Fibroblast of lung (primary cell): ENCODE results near the gene TTC21B. TPM values are rescaled to one million over a fixed set of nuclear protein-coding genes. Genes with fewer than 3 reads are reported as not detected.

Source experiments
- DNase-seq, 2 donors: peaks; one replicate each; pipeline versions ENCODE4 v3.0.0 to v3.0.0-alpha.2; 2010; ENCODE audit warnings: low read depth in 2 of 2
- H2AFZ ChIP-seq: 2 replicates; pipeline ENCODE4 v1.5.1; 2012; ENCODE audit warnings: low read length, control low read depth, inconsistent platforms
- H3K27ac ChIP-seq: 2 replicates; pipeline ENCODE4 v1.5.1; 2011; ENCODE audit warnings: low read length, control low read depth; ENCODE audit not compliant: insufficient read depth
- H3K27me3 ChIP-seq: 2 replicates; pipeline ENCODE4 v1.5.1; 2011; ENCODE audit warnings: mild to moderate bottlenecking, low read length; ENCODE audit not compliant: control insufficient read depth, insufficient read depth
- H3K36me3 ChIP-seq: 2 replicates; pipeline ENCODE4 v1.5.1; 2011; ENCODE audit warnings: low read length; ENCODE audit not compliant: control insufficient read depth, insufficient read depth
- H3K4me1 ChIP-seq: 2 replicates; pipeline ENCODE4 v1.5.1; 2011; ENCODE audit warnings: low read length; ENCODE audit not compliant: control insufficient read depth, insufficient read depth; ENCODE audit errors: extremely low read depth
- H3K4me2 ChIP-seq: 2 replicates; pipeline ENCODE4 v1.5.1; 2011; ENCODE audit warnings: low read length, control low read depth; ENCODE audit not compliant: insufficient read depth; ENCODE audit errors: extremely low read depth
- H3K4me3 ChIP-seq, 4 experiments: fragments of 200-600 bp in 1 of 4; sonication (generic) in 1 of 4; replicated peaks in 1 of 4; 2 replicates each; pipeline ENCODE4 v1.5.1; 2011 to 2016; ENCODE audit warnings: low read length in 4 of 4, low read depth in 3 of 4, mild to moderate bottlenecking in 3 of 4, control low read depth in 2 of 4, inconsistent platforms in 1 of 4, mixed read lengths in 1 of 4; ENCODE audit not compliant: insufficient read depth in 1 of 4; ENCODE audit errors: control extremely low read depth in 1 of 4
- H3K79me2 ChIP-seq: 2 replicates; pipeline ENCODE4 v1.5.1; 2012; ENCODE audit warnings: mild to moderate bottlenecking, low read length, inconsistent platforms; ENCODE audit not compliant: control insufficient read depth, insufficient read depth
- H3K9ac ChIP-seq: 2 replicates; pipeline ENCODE4 v1.5.1; 2011; ENCODE audit warnings: mild to moderate bottlenecking, low read length, control low read depth; ENCODE audit not compliant: insufficient read depth
- H3K9me3 ChIP-seq: 2 replicates; pipeline ENCODE4 v1.5.1; 2012; ENCODE audit warnings: low read depth, low read length; ENCODE audit not compliant: control insufficient read depth, insufficient read depth
- H4K20me1 ChIP-seq: 2 replicates; pipeline ENCODE4 v1.5.1; 2011; ENCODE audit warnings: low read length; ENCODE audit not compliant: control insufficient read depth, insufficient read depth; ENCODE audit errors: extremely low read depth
- EZH2 ChIP-seq: IDR thresholded peaks from 2 replicates; pipeline ENCODE4 v1.5.1; 2012; ENCODE audit warnings: low read length, control low read depth, mild to moderate bottlenecking; ENCODE audit errors: missing control alignments
- polyA plus RNA-seq, 2 donors: library from polyadenylated mRNA; depleted of rRNA in 1 of 2; stranded (reverse) in 1 of 2; unstranded in 1 of 2; fragments of >200 nt; gene quantifications; 2 replicates each; pipeline ENCODE4 v1.2.1, GENCODE V29; 2011 to 2012; ENCODE audit warnings: missing spikeins in 1 of 2
- total RNA-seq: library from RNA; depleted of rRNA; stranded (reverse); fragments of >200 nt; gene quantifications from 2 replicates; pipeline ENCODE4 v1.2.1, GENCODE V29; 2014
- TF ChIP-seq, protein P1 (sequence below), 2 donors: IDR thresholded peaks in 1 of 2; conservative IDR thresholded peaks in 1 of 2; 1 replicate in 1 of 2; 2 replicates in 1 of 2; pipeline ENCODE4 v1.5.1; 2011 to 2012; ENCODE audit warnings: low read length in 2 of 2, control low read depth in 1 of 2, inconsistent platforms in 1 of 2, low read depth in 1 of 2, mild to moderate bottlenecking in 1 of 2

Gene TTC21B
- total and polyA plus RNA-seq, 2 donors (not counting 1 experiment from before 2014, with no cell fraction given) = 6.3 to 28.6 TPM

DNA sequence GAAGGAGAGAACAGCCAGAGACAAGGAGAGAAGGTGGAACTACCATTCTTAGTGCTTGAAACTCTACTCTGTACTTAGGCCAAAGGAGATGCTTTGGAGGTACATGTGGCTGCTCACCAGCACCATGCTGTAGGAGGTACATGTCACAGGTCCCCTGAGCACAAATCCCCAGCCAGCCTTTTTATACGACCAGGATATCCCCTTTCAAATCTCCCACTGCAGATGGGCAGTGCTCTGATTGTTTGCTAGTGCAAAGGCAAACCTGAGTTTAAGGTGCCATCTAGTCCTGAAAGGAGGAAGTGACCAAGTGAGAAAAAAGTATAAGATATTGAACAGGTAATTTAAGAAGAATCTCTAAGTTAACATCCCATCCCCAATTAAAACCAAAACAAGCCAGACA, 17.1 kb upstream of the TTC21B start:
- H3K9me3 ChIP-seq = no peaks in the 10 kb centered on the region
- no peak overlapping the region for H3K4me2 ChIP-seq
- no peak overlapping the region for H2AFZ ChIP-seq
- no peaks in the 10 kb centered on the region for H3K27me3 ChIP-seq
- H3K36me3 ChIP-seq = no peaks in the 10 kb centered on the region
- no peak for TF ChIP-seq EZH2
- TF ChIP-seq, protein P1, sequence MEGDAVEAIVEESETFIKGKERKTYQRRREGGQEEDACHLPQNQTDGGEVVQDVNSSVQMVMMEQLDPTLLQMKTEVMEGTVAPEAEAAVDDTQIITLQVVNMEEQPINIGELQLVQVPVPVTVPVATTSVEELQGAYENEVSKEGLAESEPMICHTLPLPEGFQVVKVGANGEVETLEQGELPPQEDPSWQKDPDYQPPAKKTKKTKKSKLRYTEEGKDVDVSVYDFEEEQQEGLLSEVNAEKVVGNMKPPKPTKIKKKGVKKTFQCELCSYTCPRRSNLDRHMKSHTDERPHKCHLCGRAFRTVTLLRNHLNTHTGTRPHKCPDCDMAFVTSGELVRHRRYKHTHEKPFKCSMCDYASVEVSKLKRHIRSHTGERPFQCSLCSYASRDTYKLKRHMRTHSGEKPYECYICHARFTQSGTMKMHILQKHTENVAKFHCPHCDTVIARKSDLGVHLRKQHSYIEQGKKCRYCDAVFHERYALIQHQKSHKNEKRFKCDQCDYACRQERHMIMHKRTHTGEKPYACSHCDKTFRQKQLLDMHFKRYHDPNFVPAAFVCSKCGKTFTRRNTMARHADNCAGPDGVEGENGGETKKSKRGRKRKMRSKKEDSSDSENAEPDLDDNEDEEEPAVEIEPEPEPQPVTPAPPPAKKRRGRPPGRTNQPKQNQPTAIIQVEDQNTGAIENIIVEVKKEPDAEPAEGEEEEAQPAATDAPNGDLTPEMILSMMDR (conservative IDR thresholded peaks at IDR 0.05 in 1 of 2, IDR thresholded peaks at IDR 0.05 in 1 of 2; ENCODE audit: low read depth in 1 of 2, low read length in 2 of 2) = no peak
- no peak overlapping the region for H3K4me3 ChIP-seq
- no peak overlapping the region for H3K9ac ChIP-seq
- DNase-seq = no peak
- no peaks in the 10 kb centered on the region for H3K79me2 ChIP-seq
- no peak overlapping the region for H3K27ac ChIP-seq
- no peaks in the 10 kb centered on the region for H3K4me1 ChIP-seq
- no peaks in the 10 kb centered on the region for H4K20me1 ChIP-seq

DNA sequence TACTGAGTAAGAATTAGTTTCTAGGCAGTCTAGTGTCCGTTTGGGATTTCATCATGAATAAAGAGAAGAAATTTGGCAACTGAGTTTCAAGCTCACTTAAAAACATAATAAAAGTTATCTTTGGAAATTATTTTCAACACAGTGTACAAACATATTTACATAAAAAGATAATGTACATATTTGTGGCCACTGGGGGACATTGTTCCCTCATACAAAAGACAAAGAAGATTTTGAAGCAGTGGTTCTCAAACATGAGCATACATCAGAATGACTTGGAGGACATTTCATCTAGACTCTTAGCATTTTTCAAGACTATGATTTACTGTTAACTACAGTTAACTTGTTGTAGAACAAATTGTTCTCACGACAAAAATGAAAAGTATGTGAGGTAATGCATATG, 15.7 kb upstream of the TTC21B start:
- DNase-seq = peak in 1 of 2 donors; percentile 4
- no peaks in the 10 kb centered on the region for H3K9me3 ChIP-seq
- H3K9ac ChIP-seq = no peak overlapping the region
- H4K20me1 ChIP-seq = no peaks in the 10 kb centered on the region
- no peaks in the 10 kb centered on the region for H3K27me3 ChIP-seq
- no peaks in the 10 kb centered on the region for H3K36me3 ChIP-seq
- H3K4me2 ChIP-seq = no peak overlapping the region
- no peak overlapping the region for H2AFZ ChIP-seq
- no peak overlapping the region for H3K4me3 ChIP-seq
- no peak for TF ChIP-seq EZH2
- TF ChIP-seq, protein P1 (conservative IDR thresholded peaks at IDR 0.05 in 1 of 2, IDR thresholded peaks at IDR 0.05 in 1 of 2; ENCODE audit: low read depth in 1 of 2, low read length in 2 of 2) = no peak
- no peaks in the 10 kb centered on the region for H3K79me2 ChIP-seq
- no peaks in the 10 kb centered on the region for H3K4me1 ChIP-seq
- H3K27ac ChIP-seq = no peak overlapping the region

DNA sequence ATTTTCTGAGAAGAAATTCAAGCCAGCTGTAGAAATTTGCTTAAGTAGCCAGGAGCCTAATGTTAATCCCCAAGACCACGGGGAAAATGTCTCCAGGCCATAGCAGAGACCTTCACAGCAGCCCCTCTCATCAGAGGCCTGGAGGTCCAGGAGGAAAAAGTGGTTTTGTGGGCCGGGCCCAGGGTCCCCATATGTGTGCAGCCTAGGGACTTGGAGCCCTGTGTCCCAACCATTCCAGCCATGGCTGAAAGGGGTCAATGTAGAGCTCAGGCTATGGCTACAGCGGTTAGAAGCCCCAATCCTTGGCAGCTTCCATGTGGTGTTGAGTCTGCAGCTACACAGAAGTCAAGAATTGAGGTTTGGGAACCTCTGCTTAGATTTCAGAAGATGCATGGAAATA, 14.2 kb upstream of the TTC21B start:
- H3K4me3 ChIP-seq = no peak overlapping the region
- H3K27me3 ChIP-seq = no peaks in the 10 kb centered on the region
- H3K4me2 ChIP-seq = no peak overlapping the region
- no peaks in the 10 kb centered on the region for H3K79me2 ChIP-seq
- no peak overlapping the region for H3K27ac ChIP-seq
- H3K9me3 ChIP-seq = no peaks in the 10 kb centered on the region
- DNase-seq = no peak
- H2AFZ ChIP-seq = no peak overlapping the region
- no peak overlapping the region for H3K9ac ChIP-seq
- no peak for TF ChIP-seq EZH2
- TF ChIP-seq, protein P1 (conservative IDR thresholded peaks at IDR 0.05 in 1 of 2, IDR thresholded peaks at IDR 0.05 in 1 of 2; ENCODE audit: low read depth in 1 of 2, low read length in 2 of 2) = no peak
- H4K20me1 ChIP-seq = no peaks in the 10 kb centered on the region
- H3K36me3 ChIP-seq = no peaks in the 10 kb centered on the region
- no peaks in the 10 kb centered on the region for H3K4me1 ChIP-seq
